Measurements from ENCODE around the gene EVPL.

Gene EVPL

GRCh38 chr17:76018340-76018680, 8.8 kb downstream of the EVPL start:
- no peak for TF ChIP-seq POLR2A (IDR thresholded peaks at IDR 0.05; ENCODE audit: low read depth, low read length)
- FAIRE-seq: no peak
- DNase-seq (ENCODE audit: insufficient read length, low spot score): no peak

GRCh38 chr17:76017481-76018339, 9.4 kb downstream of the EVPL start:
- FAIRE-seq: no peak

GRCh38 chr17:76014925-76015261, 12.2 kb downstream of the EVPL start:
- DNase-seq (ENCODE audit: insufficient read length, low spot score): no peak

More at GRCh38 chr17:76017481-76018339, 9.4 kb downstream of the EVPL start:
- no peak for DNase-seq (ENCODE audit: insufficient read length, low spot score)
- no peak for TF ChIP-seq POLR2A (IDR thresholded peaks at IDR 0.05; ENCODE audit: low read depth, low read length)

GRCh38 chr17:76014100-76014924, 12.8 kb downstream of the EVPL start:
- no peak for TF ChIP-seq POLR2A (IDR thresholded peaks at IDR 0.05; ENCODE audit: low read depth, low read length)
- DNase-seq (ENCODE audit: insufficient read length, low spot score) (peak; percentile 93), FAIRE-seq (no peak)

More at GRCh38 chr17:76014925-76015261, 12.2 kb downstream of the EVPL start:
- FAIRE-seq: no peak
- TF ChIP-seq POLR2A (IDR thresholded peaks at IDR 0.05; ENCODE audit: low read depth, low read length): no peak

DNA sequence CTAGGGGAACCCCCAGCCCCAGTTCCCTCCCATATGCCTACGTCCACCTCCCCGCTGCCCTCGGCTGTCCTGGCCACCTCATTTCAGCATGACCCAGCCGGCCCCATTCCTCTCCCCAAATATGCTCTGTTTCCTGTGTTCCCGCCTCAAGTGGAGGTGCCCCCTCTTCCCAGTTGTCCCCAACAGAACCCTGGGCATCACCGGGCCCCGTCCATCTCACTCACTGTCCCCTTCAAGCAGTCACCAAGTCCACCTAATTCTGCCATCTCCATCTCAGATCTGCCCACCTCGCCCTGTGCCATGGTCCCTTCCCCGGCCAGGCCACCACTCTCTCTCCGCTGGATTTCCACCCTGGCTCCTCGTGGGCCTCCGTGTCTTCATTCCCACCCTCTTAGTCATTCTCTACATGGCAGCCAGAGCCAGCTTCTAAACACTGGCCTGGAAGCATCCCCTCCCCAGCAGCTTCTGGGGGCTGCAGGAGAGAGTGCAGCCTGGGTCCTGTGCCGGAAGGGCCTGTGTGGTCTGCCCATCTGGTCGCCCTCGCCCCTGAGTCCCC, 13.7 kb downstream of the EVPL start:
- no peak for FAIRE-seq
- no peak for TF ChIP-seq POLR2A (IDR thresholded peaks at IDR 0.05; ENCODE audit: low read depth, low read length)
- DNase-seq (ENCODE audit: insufficient read length, low spot score): peak; percentile 49

DNA sequence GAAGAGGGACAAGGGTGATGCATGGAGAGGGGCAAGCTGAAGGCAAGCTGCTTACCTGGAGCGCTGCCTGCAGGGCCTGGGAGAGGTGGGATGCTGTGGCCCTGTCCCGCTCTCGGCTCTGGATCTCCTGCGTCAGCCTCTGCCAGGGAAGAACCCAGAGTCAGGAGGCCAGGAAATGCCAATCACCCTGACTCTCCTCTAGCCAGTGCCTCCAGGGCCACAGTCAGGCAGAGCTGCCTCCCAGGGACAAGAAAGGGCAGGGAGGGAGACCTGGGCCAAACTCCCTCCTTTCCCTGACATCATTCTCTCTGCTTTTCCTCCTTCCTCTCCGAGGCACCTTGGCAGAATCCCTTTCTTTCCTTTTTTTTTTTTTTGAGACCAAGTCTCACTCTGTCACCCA, 15.2 kb downstream of the EVPL start:
- FAIRE-seq: no peak
- TF ChIP-seq POLR2A (IDR thresholded peaks at IDR 0.05; ENCODE audit: low read depth, low read length): no peak
- peak; percentile 69 for DNase-seq (ENCODE audit: insufficient read length, low spot score)

DNA sequence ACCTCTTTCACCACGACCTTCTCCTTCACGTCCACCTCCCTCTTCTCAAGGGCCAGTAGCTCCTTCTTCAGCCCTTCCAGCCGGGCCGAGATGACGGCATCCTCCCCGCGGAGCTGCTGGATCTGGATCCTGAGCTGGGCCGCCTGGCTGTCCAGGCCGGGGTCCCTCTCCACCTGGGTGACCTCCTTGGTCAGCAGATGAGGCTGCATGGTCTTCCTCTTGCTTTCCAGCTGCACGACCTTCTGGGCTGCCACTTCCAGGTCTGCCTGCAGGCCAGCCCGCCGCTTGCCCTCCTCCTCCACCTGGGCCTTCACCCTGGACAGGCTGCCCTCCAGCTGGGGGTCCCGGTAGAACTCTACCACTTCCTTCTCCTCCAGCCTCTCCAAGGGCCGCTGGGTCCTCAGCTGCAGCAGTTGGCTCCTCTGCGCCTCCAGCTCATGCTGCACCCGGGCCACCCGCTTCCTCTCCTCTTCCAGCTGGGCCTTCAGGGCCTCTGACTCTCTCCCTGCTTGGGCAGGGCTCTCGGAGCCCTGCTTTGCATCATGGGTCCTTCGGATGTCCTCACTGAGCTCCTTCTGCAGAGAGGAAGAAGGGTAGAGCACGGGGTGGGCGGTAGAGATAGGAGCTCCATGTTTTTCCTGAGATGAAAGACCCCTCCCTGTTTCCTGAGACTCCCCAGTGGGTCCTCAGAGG, 17.0 kb downstream of the EVPL start:
- no peak for DNase-seq (ENCODE audit: insufficient read length, low spot score)
- no peak for TF ChIP-seq POLR2A (IDR thresholded peaks at IDR 0.05; ENCODE audit: low read depth, low read length)
- no peak for FAIRE-seq

DNA sequence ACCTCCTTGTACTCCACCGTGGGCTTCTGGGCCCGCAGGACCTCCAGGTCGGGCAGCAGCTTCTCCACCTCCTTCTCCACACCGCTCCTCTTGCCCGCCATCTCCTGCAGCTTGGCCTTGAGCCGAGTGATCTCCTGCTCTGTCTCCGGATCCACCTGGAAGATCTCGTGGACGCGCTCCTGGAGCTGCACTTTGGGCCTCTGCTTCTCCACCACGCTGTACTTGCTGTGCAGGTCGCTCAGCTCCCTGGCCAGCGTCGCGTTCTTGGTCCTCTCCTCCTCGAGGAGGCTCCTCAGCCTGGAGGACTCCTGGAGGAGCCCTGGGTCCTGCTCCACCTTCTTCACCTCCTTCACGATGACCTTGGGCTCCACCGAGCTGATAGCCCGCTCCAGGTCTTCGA, 17.7 kb downstream of the EVPL start:
- FAIRE-seq (no peak), DNase-seq (ENCODE audit: insufficient read length, low spot score) (no peak)
- no peak for TF ChIP-seq POLR2A (IDR thresholded peaks at IDR 0.05; ENCODE audit: low read depth, low read length)

DNA sequence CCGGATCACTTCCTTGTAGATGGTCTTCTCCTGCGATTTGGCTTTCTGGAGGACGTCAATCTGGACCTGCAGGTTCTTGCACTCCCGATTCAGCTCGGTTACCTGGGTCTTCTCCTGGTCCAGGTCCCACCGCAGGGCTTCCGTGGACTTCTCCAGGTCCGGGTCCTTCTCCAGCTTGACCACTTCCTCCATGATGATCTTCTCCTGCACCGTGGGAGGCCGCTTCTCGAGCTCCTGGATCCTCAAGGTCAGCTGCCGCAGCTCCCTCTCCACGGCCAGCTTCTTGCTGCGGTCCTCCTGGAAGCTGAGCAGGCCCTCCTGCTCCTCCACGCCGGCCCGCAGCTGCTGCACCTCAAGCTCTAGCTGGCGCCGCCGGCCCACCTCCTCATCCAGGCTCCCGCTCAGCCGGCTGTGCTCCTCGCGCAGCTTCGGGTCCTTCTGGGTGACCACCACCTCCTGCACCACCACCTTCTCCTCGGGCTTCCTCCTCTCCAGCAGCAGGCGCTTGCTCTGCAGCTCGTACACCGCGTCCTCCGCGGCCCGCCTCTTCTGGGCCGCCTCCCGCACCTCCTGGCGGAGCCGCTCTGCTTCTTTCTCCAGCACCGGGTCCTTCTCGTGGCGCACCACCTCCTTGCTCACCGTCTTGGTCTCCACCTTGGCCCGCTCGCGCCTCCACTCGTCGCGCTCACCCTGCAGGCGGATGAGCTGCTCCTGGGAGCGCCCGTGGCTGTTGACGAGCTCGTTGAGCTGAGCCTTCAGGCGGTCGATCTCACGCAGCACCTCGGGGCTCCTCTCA, 18.3 kb downstream of the EVPL start:
- no peak for TF ChIP-seq POLR2A (IDR thresholded peaks at IDR 0.05; ENCODE audit: low read depth, low read length)
- DNase-seq (ENCODE audit: insufficient read length, low spot score) (no peak), FAIRE-seq (no peak)

DNA sequence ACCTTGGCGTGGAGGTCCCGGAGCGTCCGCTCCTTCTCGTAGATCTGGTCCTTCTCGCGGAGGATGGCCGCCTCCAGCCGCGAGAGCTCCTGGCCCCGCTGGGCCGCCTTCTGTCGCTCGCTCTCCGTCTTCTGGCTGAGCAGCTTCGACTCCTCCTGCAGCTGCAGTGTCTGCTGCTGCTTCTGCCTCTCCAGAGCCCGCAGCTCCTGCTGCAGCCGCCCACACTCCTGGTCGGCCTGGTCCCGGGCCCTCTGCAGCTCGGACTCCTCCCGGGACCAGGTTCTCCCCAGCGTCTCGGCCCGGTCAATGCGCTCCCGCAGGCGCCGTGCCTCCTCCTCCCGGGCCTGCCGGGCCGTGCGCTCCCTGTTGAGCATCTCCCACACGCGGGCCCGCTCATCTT, 18.9 kb downstream of the EVPL start:
- no peak for FAIRE-seq
- TF ChIP-seq POLR2A (IDR thresholded peaks at IDR 0.05; ENCODE audit: low read depth, low read length): no peak
- DNase-seq (ENCODE audit: insufficient read length, low spot score): no peak

GRCh38 chr17:76007850-76008165, 19.3 kb downstream of the EVPL start:
- FAIRE-seq: no peak
- no peak for DNase-seq (ENCODE audit: insufficient read length, low spot score)
- TF ChIP-seq POLR2A (IDR thresholded peaks at IDR 0.05; ENCODE audit: low read depth, low read length): no peak

DNA sequence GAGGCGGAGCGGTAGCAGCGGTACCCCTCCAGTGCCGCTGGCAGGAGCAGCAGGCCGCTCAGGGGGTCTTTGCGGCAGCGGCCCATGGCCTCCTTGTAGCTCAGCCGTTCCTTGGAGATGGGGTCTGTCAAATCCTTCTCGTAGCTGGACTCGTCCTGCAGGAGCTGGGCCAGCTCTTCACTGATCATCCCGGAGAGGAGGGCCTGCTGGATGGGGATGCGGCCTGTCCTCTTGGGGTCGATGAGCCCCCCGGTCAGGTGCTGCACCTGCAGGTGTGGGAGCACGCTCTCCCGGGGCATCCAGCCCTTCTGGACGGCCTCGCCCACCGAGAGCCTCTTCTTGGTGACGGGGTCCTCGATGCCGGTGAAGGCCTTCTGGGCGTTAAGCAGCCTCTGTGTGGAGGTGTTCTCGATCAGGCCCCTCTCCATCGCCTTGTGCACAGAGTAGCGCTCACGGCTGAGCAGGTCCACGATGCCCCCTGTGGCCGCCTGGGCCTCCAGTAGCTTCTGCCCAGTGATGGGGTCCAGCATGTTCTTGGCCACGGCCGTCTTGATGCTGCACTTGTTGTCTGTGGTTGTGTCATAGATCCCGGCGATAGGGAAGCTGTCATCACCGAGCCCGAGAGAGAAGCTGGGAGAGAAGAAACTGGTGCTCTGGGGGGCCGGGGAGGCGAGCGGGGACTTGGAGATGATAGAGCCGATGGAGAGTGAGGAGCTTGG, 19.8 kb downstream of the EVPL start:
- no peak for FAIRE-seq
- no peak for DNase-seq (ENCODE audit: insufficient read length, low spot score)

More for the DNA sequence above, 19.8 kb downstream of the EVPL start:
- no peak for TF ChIP-seq POLR2A (IDR thresholded peaks at IDR 0.05; ENCODE audit: low read depth, low read length)
